Activated CD8-positive, alpha-beta T cell treated with anti-CD3 and anti-CD28 coated beads for 36 hours (primary cell): ENCODE data around the gene CD164L2. TPM values are rescaled to one million over a fixed set of nuclear protein-coding genes. Genes with fewer than 3 reads are reported as not detected.

ENCODE experiments used
- ATAC-seq: fragments of 200-7000 bp; cut with Tn5 transposase; one replicate; pipeline ENCODE4 v1.10.0; 2021; ENCODE audit warnings: mild to moderate bottlenecking, moderate library complexity
- CTCF ChIA-PET: fragments of 350-600 bp; sonication (Branson Sonifier 250); formaldehyde crosslinking; loops from one replicate; lab custom pipeline; 2021; ENCODE audit warnings: antibody characterized with exemption; lab: Charles Lee
- POLR2A ChIA-PET: fragments of 350-600 bp; sonication (Branson Sonifier 250); formaldehyde crosslinking; loops from one replicate; lab custom pipeline; 2021; ENCODE audit warnings: antibody characterized with exemption; lab: Charles Lee
- DNase-seq: peaks from one replicate; pipeline ENCODE4 v3.0.0-alpha.2; 2020
- H3K27ac Mint-ChIP-seq: one replicate; pipeline ENCODE4 v1.8.0; 2021; ENCODE audit warnings: mild to moderate bottlenecking, mixed read lengths
- H3K27me3 Mint-ChIP-seq: one replicate; pipeline ENCODE4 v1.8.0; 2021; ENCODE audit warnings: mixed read lengths
- H3K36me3 Mint-ChIP-seq: one replicate; pipeline ENCODE4 v1.8.0; 2021; ENCODE audit warnings: low read depth, mixed read lengths
- H3K4me1 Mint-ChIP-seq: one replicate; pipeline ENCODE4 v1.8.0; 2021; ENCODE audit warnings: low read depth, mixed read lengths
- H3K4me3 Mint-ChIP-seq: one replicate; pipeline ENCODE4 v1.8.0; 2021; ENCODE audit warnings: mild to moderate bottlenecking, moderate library complexity, mixed read lengths
- H3K9me3 Mint-ChIP-seq: one replicate; pipeline ENCODE4 v1.8.0; 2021; ENCODE audit warnings: mixed read lengths
- CTCF ChIP-seq: fragments of 200-600 bp; IDR thresholded peaks from one replicate; pipeline ENCODE4 v1.8.0; 2022; ENCODE audit warnings: antibody characterized with exemption, mild to moderate bottlenecking
- intact Hi-C: fragments of 100-400 bp; cut with micrococcal nuclease; formaldehyde crosslinking; loops from one replicate; pipeline ENCODE4 v1.10.0; 2022
- total RNA-seq, 2 experiments: library from RNA; stranded (reverse); gene quantifications; one replicate each; pipeline ENCODE4 v1.2.3, GENCODE V29; 2021

The CD164L2 gene
- total RNA-seq, 2 experiments from 2014 or later, result not detected

- no peak for TF ChIP-seq CTCF
- CTCF ChIA-PET, result interaction anchor here (0.9 to 8.2 kb wide), 19 partner anchors 9 to 949 kb away, joined by 3 to 91 read pairs (median 6); partner anchors contain the start of gene CD164L2
- Mint-ChIP-seq H3K4me1 (peaks cover 18% of the 10 kb centered on the region), H3K27ac (peak overlapping the region; percentile 32), H3K36me3 (no peaks in the 10 kb centered on the region), H3K27me3 (no peaks in the 10 kb centered on the region), H3K9me3 (no peaks in the 10 kb centered on the region), H3K4me3 (peak overlapping the region; percentile 82)
- POLR2A ChIA-PET, result interaction anchor here (0.7 to 3.2 kb wide), 10 partner anchors 10 to 156 kb away, joined by 3 to 31 read pairs (median 3); partner anchors contain the start of gene CD164L2
- DNase-seq, result peak; percentile 92
- peak; percentile 73 for ATAC-seq
- intact Hi-C loops, result no loop called here
Measured at GRCh38 chr1:27366113-27366410, 17.1 kb downstream of the CD164L2 start.

GRCh38 chr1:27365372-27366112, 17.6 kb downstream of the CD164L2 start:
- CTCF ChIA-PET, result interaction anchor here (0.8 to 8.2 kb wide), 19 partner anchors 8 to 948 kb away, joined by 3 to 91 read pairs (median 6); partner anchors contain the start of gene CD164L2

GRCh38 chr1:27364696-27365371, 18.3 kb downstream of the CD164L2 start:
- Mint-ChIP-seq H3K27ac (peak overlapping the region; percentile 37), H3K4me3 (peak overlapping the region; percentile 82), H3K27me3 (no peaks in the 10 kb centered on the region), H3K4me1 (peaks cover 22% of the 10 kb centered on the region), H3K9me3 (no peaks in the 10 kb centered on the region), H3K36me3 (no peaks in the 10 kb centered on the region)
- CTCF ChIA-PET, result interaction anchor here (0.8 to 8.2 kb wide), 11 partner anchors 8 to 68 kb away, joined by 3 to 91 read pairs (median 7); partner anchors contain the start of gene CD164L2
- DNase-seq (no peak), ATAC-seq (no peak)
- no peak for TF ChIP-seq CTCF
- intact Hi-C loops, result no loop called here
- POLR2A ChIA-PET, result interaction anchor here (0.6 to 3.2 kb wide), 9 partner anchors 9 to 303 kb away, joined by 3 to 31 read pairs (median 3); no protein-coding TSS in a partner anchor

More at GRCh38 chr1:27365372-27366112, 17.6 kb downstream of the CD164L2 start:
- ATAC-seq (peak; percentile 76), DNase-seq (peak; percentile 90)
- H3K9me3 Mint-ChIP-seq, result no peaks in the 10 kb centered on the region
- peaks cover 18% of the 10 kb centered on the region for H3K4me1 Mint-ChIP-seq
- H3K27me3 Mint-ChIP-seq, result no peaks in the 10 kb centered on the region
- intact Hi-C loops, result no loop called here
- peak overlapping the region; percentile 82 for H3K4me3 Mint-ChIP-seq
- peak overlapping the region; percentile 71 for H3K27ac Mint-ChIP-seq
- POLR2A ChIA-PET, result interaction anchor here (0.7 to 3.2 kb wide), 11 partner anchors 9 to 281 kb away, joined by 3 to 31 read pairs (median 3); no protein-coding TSS in a partner anchor
- no peaks in the 10 kb centered on the region for H3K36me3 Mint-ChIP-seq
- no peak for TF ChIP-seq CTCF

- peaks cover 22% of the 10 kb centered on the region for H3K4me1 Mint-ChIP-seq
- H3K27ac Mint-ChIP-seq, result no peak overlapping the region
- DNase-seq (no peak), ATAC-seq (no peak)
- POLR2A ChIA-PET, result interaction anchor here (0.6 to 3.2 kb wide), 2 partner anchors 8 to 304 kb away, joined by 3 to 31 read pairs; no protein-coding TSS in a partner anchor
- intact Hi-C loops, result no loop called here
- no peak for TF ChIP-seq CTCF
- H3K27me3 Mint-ChIP-seq, result peaks cover under 1% of the 10 kb centered on the region
- CTCF ChIA-PET, result interaction anchor here (1.5 to 3.2 kb wide), 4 partner anchors 27 to 67 kb away, joined by 4 to 13 read pairs (median 8); no protein-coding TSS in a partner anchor
- no peak overlapping the region for H3K4me3 Mint-ChIP-seq
- H3K9me3 Mint-ChIP-seq, result no peaks in the 10 kb centered on the region
- no peaks in the 10 kb centered on the region for H3K36me3 Mint-ChIP-seq
Measured at GRCh38 chr1:27363766-27364695, 19.1 kb downstream of the CD164L2 start.
